ENCODE results near the gene WDR4. TPM values are rescaled to one million over a fixed set of nuclear protein-coding genes. Genes with fewer than 3 reads are reported as not detected.

The WDR4 gene
- total and polyA plus RNA-seq, 4 donors: 4.6 to 12.9 (median 9.2) TPM

GRCh38 chr21:42837421-42838211, 41.7 kb downstream of the WDR4 start (continued):
- no peak for TF ChIP-seq CTCF (IDR thresholded peaks at IDR 0.05; ENCODE audit: low read depth, low read length, missing input control)

- H3K27ac ChIP-seq (ENCODE audit: low read depth in 1 of 2, low read length in 2 of 2): peak overlapping the region in 1 of 2 donors; percentile 84
- peaks cover 3 to 24% (median 17%) of the 10 kb centered on the region in 4 donors for H3K4me1 ChIP-seq (ENCODE audit: control insufficient read depth in 4 of 4, insufficient read depth in 4 of 4, low read length in 3 of 4)
- WGBS: 71% methylated on average over 15 of the region's 15 CpGs
- H3K27me3 ChIP-seq (ENCODE audit: control insufficient read depth in 4 of 4, insufficient read depth in 4 of 4, low read length in 3 of 4): no peaks in the 10 kb centered on the region
- H3K4me3 ChIP-seq (ENCODE audit: low read depth in 1 of 3, low read length in 3 of 3): no peak overlapping the region
- TF ChIP-seq GABPA (IDR thresholded peaks at IDR 0.05 in 1 of 2, conservative IDR thresholded peaks at IDR 0.05 in 1 of 2): no peak
- TF ChIP-seq HNF4G (IDR thresholded peaks at IDR 0.05): no peak
- H3K9ac ChIP-seq (ENCODE audit: low read depth in 1 of 2, low read length in 2 of 2): no peak overlapping the region
- peak; percentile 31 for DNase-seq (ENCODE audit: low spot score)
- no peaks in the 10 kb centered on the region for H3K9me3 ChIP-seq (ENCODE audit: control insufficient read depth in 4 of 4, low read length in 3 of 4)
- H3K36me3 ChIP-seq (ENCODE audit: control insufficient read depth in 4 of 4, insufficient read depth in 3 of 4, low read depth in 1 of 4, low read length in 3 of 4): peaks cover 2 to 14% (median 7%) of the 10 kb centered on the region in 4 donors
Measured at GRCh38 chr21:42836767-42837301, 42.5 kb downstream of the WDR4 start.

DNA sequence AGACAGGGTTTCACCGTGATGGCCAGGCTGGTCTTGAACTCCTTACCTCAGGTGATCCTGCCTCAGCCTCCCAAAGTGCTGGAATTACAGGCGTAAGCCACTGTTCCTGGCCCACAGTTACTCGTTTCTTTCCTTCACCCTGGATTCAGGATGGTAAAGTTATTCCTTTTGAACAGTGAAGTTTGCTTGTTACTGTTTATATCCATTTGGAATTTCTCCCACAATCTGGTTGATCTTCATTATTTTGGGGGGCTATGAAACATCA, 43.0 kb downstream of the WDR4 start:
- whole genome bisulfite sequencing: 95% methylated on average over 3 of the region's 3 CpGs
- peaks cover 3 to 24% (median 17%) of the 10 kb centered on the region in 4 donors for H3K4me1 ChIP-seq (ENCODE audit: control insufficient read depth in 4 of 4, insufficient read depth in 4 of 4, low read length in 3 of 4)
- no peaks in the 10 kb centered on the region for H3K9me3 ChIP-seq (ENCODE audit: control insufficient read depth in 4 of 4, low read length in 3 of 4)
- H3K4me3 ChIP-seq (ENCODE audit: low read depth in 1 of 3, low read length in 3 of 3): no peak overlapping the region
- peaks cover under 1 to 12% (median 7%) of the 10 kb centered on the region in 4 donors for H3K36me3 ChIP-seq (ENCODE audit: control insufficient read depth in 4 of 4, insufficient read depth in 3 of 4, low read depth in 1 of 4, low read length in 3 of 4)
- TF ChIP-seq TAF1 (conservative IDR thresholded peaks at IDR 0.05) (no peak), RXRA (IDR thresholded peaks at IDR 0.05) (no peak), HNF4G (IDR thresholded peaks at IDR 0.05) (no peak), EGR1 (IDR thresholded peaks at IDR 0.05; ENCODE audit: low read depth in 2 of 2) (no peak), CTCF (IDR thresholded peaks at IDR 0.05; ENCODE audit: low read depth, low read length, missing input control) (no peak), HNF4A (conservative IDR thresholded peaks at IDR 0.05) (no peak), YY1 (IDR thresholded peaks at IDR 0.05) (no peak), SP1 (IDR thresholded peaks at IDR 0.05) (no peak), REST (IDR thresholded peaks at IDR 0.05) (no peak), FOXA1 (IDR thresholded peaks at IDR 0.05) (no peak), GABPA (IDR thresholded peaks at IDR 0.05 in 1 of 2, conservative IDR thresholded peaks at IDR 0.05 in 1 of 2) (no peak)
- TF ChIP-seq, protein P1, sequence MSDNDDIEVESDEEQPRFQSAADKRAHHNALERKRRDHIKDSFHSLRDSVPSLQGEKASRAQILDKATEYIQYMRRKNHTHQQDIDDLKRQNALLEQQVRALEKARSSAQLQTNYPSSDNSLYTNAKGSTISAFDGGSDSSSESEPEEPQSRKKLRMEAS (IDR thresholded peaks at IDR 0.05): no peak
- TF ChIP-seq, protein P2, sequence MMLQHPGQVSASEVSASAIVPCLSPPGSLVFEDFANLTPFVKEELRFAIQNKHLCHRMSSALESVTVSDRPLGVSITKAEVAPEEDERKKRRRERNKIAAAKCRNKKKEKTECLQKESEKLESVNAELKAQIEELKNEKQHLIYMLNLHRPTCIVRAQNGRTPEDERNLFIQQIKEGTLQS (IDR thresholded peaks at IDR 0.05): no peak
- TF ChIP-seq, protein P3, sequence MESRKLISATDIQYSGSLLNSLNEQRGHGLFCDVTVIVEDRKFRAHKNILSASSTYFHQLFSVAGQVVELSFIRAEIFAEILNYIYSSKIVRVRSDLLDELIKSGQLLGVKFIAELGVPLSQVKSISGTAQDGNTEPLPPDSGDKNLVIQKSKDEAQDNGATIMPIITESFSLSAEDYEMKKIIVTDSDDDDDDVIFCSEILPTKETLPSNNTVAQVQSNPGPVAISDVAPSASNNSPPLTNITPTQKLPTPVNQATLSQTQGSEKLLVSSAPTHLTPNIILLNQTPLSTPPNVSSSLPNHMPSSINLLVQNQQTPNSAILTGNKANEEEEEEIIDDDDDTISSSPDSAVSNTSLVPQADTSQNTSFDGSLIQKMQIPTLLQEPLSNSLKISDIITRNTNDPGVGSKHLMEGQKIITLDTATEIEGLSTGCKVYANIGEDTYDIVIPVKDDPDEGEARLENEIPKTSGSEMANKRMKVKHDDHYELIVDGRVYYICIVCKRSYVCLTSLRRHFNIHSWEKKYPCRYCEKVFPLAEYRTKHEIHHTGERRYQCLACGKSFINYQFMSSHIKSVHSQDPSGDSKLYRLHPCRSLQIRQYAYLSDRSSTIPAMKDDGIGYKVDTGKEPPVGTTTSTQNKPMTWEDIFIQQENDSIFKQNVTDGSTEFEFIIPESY (IDR thresholded peaks at IDR 0.05): no peak
- no peak overlapping the region for H3K9ac ChIP-seq (ENCODE audit: low read depth in 1 of 2, low read length in 2 of 2)
- no peak overlapping the region for H3K27ac ChIP-seq (ENCODE audit: low read depth in 1 of 2, low read length in 2 of 2)
- H3K27me3 ChIP-seq (ENCODE audit: control insufficient read depth in 4 of 4, insufficient read depth in 4 of 4, low read length in 3 of 4): no peaks in the 10 kb centered on the region
- DNase-seq (ENCODE audit: low spot score): no peak

All from liver (tissue), 9 donors.